Activated T-cell treated with anti-CD3 and anti-CD28 coated beads for 4 hours (primary cell): Measurements from ENCODE around the gene SPATA6L.

Experiments
- DNase-seq: peaks from one replicate; pipeline ENCODE4 v3.0.0-alpha.2; 2020

Gene SPATA6L

DNA sequence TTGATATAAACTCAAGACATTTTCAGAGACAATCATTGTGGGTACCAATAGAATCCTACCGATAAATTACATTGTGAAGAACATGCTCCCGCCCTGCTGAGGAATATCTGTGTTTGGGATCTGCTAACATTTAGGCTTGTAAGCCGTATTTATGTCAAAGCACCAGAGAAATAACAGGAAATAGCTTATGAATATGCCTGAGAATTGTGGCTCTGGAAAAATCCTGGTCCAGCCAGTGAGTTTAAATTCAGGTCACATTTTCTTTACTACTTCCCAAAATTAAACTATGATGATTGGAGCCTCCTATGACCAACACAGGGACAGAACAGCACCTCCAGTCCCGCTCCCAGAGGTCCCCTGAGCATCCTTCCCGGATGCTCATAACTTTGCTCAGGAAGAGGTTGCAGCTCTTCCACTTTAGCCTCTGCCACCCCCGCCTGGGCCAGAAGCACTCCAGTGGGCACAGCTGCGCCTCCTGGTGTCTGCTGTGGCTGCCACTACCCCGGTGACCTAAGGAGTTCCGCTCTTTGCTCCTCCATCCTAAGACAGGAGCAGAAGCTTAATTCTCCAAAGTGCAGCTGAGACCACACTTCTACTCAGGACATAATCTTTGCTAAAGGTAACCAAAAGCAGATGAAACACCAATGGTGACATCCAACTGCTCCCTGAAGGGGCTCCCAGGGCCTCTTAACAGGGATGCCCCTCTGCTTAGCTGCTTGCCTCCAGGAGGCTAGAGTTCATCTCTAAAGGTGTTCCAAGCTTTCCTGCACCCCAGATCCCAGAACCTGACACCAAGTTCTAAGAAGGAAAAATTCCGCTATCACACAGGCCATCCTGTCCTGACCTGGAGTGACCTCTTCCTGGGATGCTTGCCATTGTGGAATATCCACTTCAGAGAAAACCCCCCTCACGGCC lies 117.2 kb downstream of the SPATA6L start:
- no peak for DNase-seq
